ENCODE data around the gene SUN1. TPM values are rescaled to one million over a fixed set of nuclear protein-coding genes. Genes with fewer than 3 reads are reported as not detected.
"Not testable (repeated sequence)": the region's sequence is repeated elsewhere in the genome, so short reads cannot be mapped to it uniquely, and the experiment has no call there.

SUN1 gene
- total RNA-seq, 3 donors from 2014 or later (not counting 1 experiment from before 2014, with no cell fraction given): 40.2 to 63.5 (median 48.0) TPM

- Mint-ChIP-seq H3K4me3 (no peak overlapping the region), H3K4me1 (no peaks in the 10 kb centered on the region), H3K27ac (no peak overlapping the region)
Measured at GRCh38 chr7:844043-844442, 11.8 kb downstream of the SUN1 start.

GRCh38 chr7:844514-844913 is 12.2 kb downstream of the SUN1 start:
- Mint-ChIP-seq H3K36me3 (no peaks in the 10 kb centered on the region), H3K27ac (no peak overlapping the region), H3K4me1 (no peaks in the 10 kb centered on the region), H3K4me3 (no peak overlapping the region), H3K9me3 (no peaks in the 10 kb centered on the region), H3K27me3 (ENCODE audit: low read depth in 2 of 2) (no peaks in the 10 kb centered on the region)
- Histone ChIP-seq H3K4me3 (ENCODE audit: low read length) (no peak overlapping the region), H3K9me3 (ENCODE audit: control insufficient read depth, insufficient read depth, low read length) (no peaks in the 10 kb centered on the region), H3K4me1 (ENCODE audit: control insufficient read depth, insufficient read depth, low read length) (no peaks in the 10 kb centered on the region), H3K27ac (ENCODE audit: low read length) (no peak overlapping the region), H3K27me3 (ENCODE audit: control insufficient read depth, insufficient read depth, low read length) (no peaks in the 10 kb centered on the region), H3K36me3 (ENCODE audit: control insufficient read depth, insufficient read depth, low read length) (peaks cover 29% of the 10 kb centered on the region)
- 95% methylated on average over 15 of the region's 15 CpGs for WGBS (ENCODE audit: insufficient coverage)
- DNase-seq (no peak), ATAC-seq (no peak)
- intact Hi-C loops (cut with micrococcal nuclease): no loop called here
- TF ChIP-seq CTCF (IDR thresholded peaks at IDR 0.05): no peak

More at GRCh38 chr7:844043-844442, 11.8 kb downstream of the SUN1 start:
- H3K27ac ChIP-seq (ENCODE audit: low read length): no peak overlapping the region
- peaks cover 30% of the 10 kb centered on the region for H3K36me3 ChIP-seq (ENCODE audit: control insufficient read depth, insufficient read depth, low read length)
- no peaks in the 10 kb centered on the region for H3K9me3 ChIP-seq (ENCODE audit: control insufficient read depth, insufficient read depth, low read length)
- no peak for TF ChIP-seq CTCF (IDR thresholded peaks at IDR 0.05)
- H3K9me3 Mint-ChIP-seq: no peaks in the 10 kb centered on the region
- no peak overlapping the region for H3K4me3 ChIP-seq (ENCODE audit: low read length)
- 93% methylated on average over 14 of the region's 14 CpGs for WGBS (ENCODE audit: insufficient coverage)
- H3K27me3 Mint-ChIP-seq (ENCODE audit: low read depth in 2 of 2): no peaks in the 10 kb centered on the region
- no peaks in the 10 kb centered on the region for H3K27me3 ChIP-seq (ENCODE audit: control insufficient read depth, insufficient read depth, low read length)
- H3K36me3 Mint-ChIP-seq: no peaks in the 10 kb centered on the region
- H3K4me1 ChIP-seq (ENCODE audit: control insufficient read depth, insufficient read depth, low read length): no peaks in the 10 kb centered on the region
- ATAC-seq: no peak
- intact Hi-C loops (cut with micrococcal nuclease): no loop called here
- no peak for DNase-seq

DNA sequence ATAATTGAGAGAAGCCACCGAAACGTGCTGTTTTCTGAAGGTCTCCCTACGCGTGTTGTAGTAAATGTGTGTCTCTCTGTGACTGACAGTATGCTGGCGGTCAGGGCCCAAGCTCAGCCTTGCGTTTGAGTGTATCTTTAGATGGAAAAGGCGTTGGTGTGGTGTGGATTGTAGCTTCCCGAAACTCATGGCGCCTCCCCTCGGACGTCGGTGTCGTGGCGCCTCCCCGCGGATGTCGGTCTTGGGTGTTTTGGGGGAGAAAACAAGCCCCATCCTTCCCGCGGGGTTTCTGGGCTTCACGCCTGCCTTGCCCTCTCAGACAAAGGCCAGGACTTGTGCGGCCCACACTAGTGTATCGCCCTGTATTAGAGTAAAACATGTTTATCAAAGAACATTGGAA is 12.8 kb downstream of the SUN1 start:
- no peak for DNase-seq
- no peaks in the 10 kb centered on the region for H3K9me3 Mint-ChIP-seq
- no peaks in the 10 kb centered on the region for H3K36me3 Mint-ChIP-seq
- Histone ChIP-seq H3K27ac (ENCODE audit: low read length) (no peak overlapping the region), H3K27me3 (ENCODE audit: control insufficient read depth, insufficient read depth, low read length) (no peaks in the 10 kb centered on the region), H3K4me1 (ENCODE audit: control insufficient read depth, insufficient read depth, low read length) (no peaks in the 10 kb centered on the region), H3K4me3 (ENCODE audit: low read length) (no peak overlapping the region), H3K9me3 (ENCODE audit: control insufficient read depth, insufficient read depth, low read length) (no peaks in the 10 kb centered on the region), H3K36me3 (ENCODE audit: control insufficient read depth, insufficient read depth, low read length) (peaks cover 29% of the 10 kb centered on the region)
- no peak overlapping the region for H3K27ac Mint-ChIP-seq
- no peaks in the 10 kb centered on the region for H3K4me1 Mint-ChIP-seq
- WGBS (ENCODE audit: insufficient coverage): 97% methylated on average over 22 of the region's 22 CpGs
- H3K27me3 Mint-ChIP-seq (ENCODE audit: low read depth in 2 of 2): no peaks in the 10 kb centered on the region
- H3K4me3 Mint-ChIP-seq: no peak overlapping the region
- no peak for ATAC-seq
- intact Hi-C loops (cut with micrococcal nuclease): no loop called here
- TF ChIP-seq CTCF (IDR thresholded peaks at IDR 0.05): no peak

DNA sequence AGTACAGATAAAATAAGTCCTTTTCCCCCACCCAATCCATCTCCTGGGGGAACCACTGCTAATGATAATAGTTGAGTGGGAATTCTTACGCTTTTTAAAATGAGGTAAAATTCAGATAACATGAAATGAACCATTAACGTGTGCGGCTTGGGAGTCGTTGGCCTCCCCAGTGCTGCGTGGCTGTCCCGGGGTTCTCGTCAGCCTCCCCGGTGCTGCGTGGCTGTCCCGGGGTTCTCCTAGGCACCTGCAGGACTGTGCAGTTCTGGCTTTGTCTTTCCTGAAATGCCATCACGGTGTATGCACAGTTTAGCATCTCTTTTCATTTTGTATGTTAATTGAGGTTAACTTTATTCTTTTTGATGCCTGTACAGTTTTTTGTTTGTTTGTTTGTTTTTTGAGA is 13.5 kb downstream of the SUN1 start:
- H3K4me3 Mint-ChIP-seq: no peak overlapping the region
- DNase-seq (no peak), ATAC-seq (no peak)
- TF ChIP-seq CTCF (IDR thresholded peaks at IDR 0.05): no peak
- Histone ChIP-seq H3K4me3 (ENCODE audit: low read length) (no peak overlapping the region), H3K4me1 (ENCODE audit: control insufficient read depth, insufficient read depth, low read length) (no peaks in the 10 kb centered on the region), H3K36me3 (ENCODE audit: control insufficient read depth, insufficient read depth, low read length) (peaks cover 28% of the 10 kb centered on the region), H3K9me3 (ENCODE audit: control insufficient read depth, insufficient read depth, low read length) (no peaks in the 10 kb centered on the region), H3K27ac (ENCODE audit: low read length) (no peak overlapping the region), H3K27me3 (ENCODE audit: control insufficient read depth, insufficient read depth, low read length) (no peaks in the 10 kb centered on the region)
- no peaks in the 10 kb centered on the region for H3K36me3 Mint-ChIP-seq
- no peaks in the 10 kb centered on the region for H3K9me3 Mint-ChIP-seq
- 97% methylated on average over 11 of the region's 11 CpGs for WGBS (ENCODE audit: insufficient coverage)
- intact Hi-C loops (cut with micrococcal nuclease): no loop called here
- H3K4me1 Mint-ChIP-seq: no peaks in the 10 kb centered on the region
- no peaks in the 10 kb centered on the region for H3K27me3 Mint-ChIP-seq (ENCODE audit: low read depth in 2 of 2)
- no peak overlapping the region for H3K27ac Mint-ChIP-seq

GRCh38 chr7:846958-847650 is 14.8 kb downstream of the SUN1 start:
- H3K4me3 ChIP-seq (ENCODE audit: low read length); intact Hi-C loops (cut with micrococcal nuclease); ATAC-seq; H3K27me3 Mint-ChIP-seq (ENCODE audit: low read depth in 2 of 2); H3K4me3 Mint-ChIP-seq; DNase-seq; H3K4me1 Mint-ChIP-seq; H3K27ac Mint-ChIP-seq; H3K27ac ChIP-seq (ENCODE audit: low read length); H3K4me1 ChIP-seq (ENCODE audit: control insufficient read depth, insufficient read depth, low read length); H3K9me3 Mint-ChIP-seq; H3K36me3 Mint-ChIP-seq; H3K9me3 ChIP-seq (ENCODE audit: control insufficient read depth, insufficient read depth, low read length); H3K27me3 ChIP-seq (ENCODE audit: control insufficient read depth, insufficient read depth, low read length): not testable (repeated sequence)
- 95% methylated on average over 30 of the region's 37 CpGs for WGBS (ENCODE audit: insufficient coverage)
- H3K36me3 ChIP-seq (ENCODE audit: control insufficient read depth, insufficient read depth, low read length): peaks cover 29% of the 10 kb centered on the region

Data from natural killer cell (primary cell).